Loucy (cell line): ENCODE results near the gene C4B.

Source experiments
- H2AFZ ChIP-seq: fragments of 200-600 bp; sonication (generic); 2 replicates; pipeline ENCODE4 v1.6.0; 2016; ENCODE audit warnings: antibody characterized with exemption, mild to moderate bottlenecking, low read length, moderate library complexity
- H3F3A ChIP-seq: fragments of 200-600 bp; 2 replicates; pipeline ENCODE4 v1.6.0; 2016; ENCODE audit warnings: antibody characterized with exemption, low read depth, mild to moderate bottlenecking
- H3K27me3 ChIP-seq: fragments of 200-600 bp; sonication (generic); 2 replicates; pipeline ENCODE4 v1.6.1; 2014; ENCODE audit warnings: low read length, mild to moderate bottlenecking; ENCODE audit not compliant: insufficient read depth, poor library complexity, severe bottlenecking
- H3K36me3 ChIP-seq: fragments of 200-600 bp; sonication (generic); 2 replicates; pipeline ENCODE4 v1.6.1; 2016; ENCODE audit warnings: low read length; ENCODE audit not compliant: insufficient read depth
- H3K4me1 ChIP-seq: fragments of 200-600 bp; sonication (generic); 2 replicates; pipeline ENCODE4 v1.5.1; 2014; ENCODE audit warnings: low read length, mild to moderate bottlenecking; ENCODE audit not compliant: insufficient read depth, poor library complexity, severe bottlenecking
- H3K4me2 ChIP-seq: fragments of 200-600 bp; sonication (generic); 2 replicates; pipeline ENCODE4 v1.6.0; 2014; ENCODE audit warnings: antibody characterized with exemption, low read length, low read depth, mild to moderate bottlenecking; ENCODE audit not compliant: poor library complexity, severe bottlenecking
- H3K4me3 ChIP-seq: fragments of 200-600 bp; sonication (generic); 2 replicates; pipeline ENCODE4 v1.5.1; 2014; ENCODE audit warnings: low read length, mild to moderate bottlenecking, mixed read lengths; ENCODE audit not compliant: poor library complexity, severe bottlenecking
- H3K79me2 ChIP-seq: fragments of 200-600 bp; sonication (generic); 2 replicates; pipeline ENCODE4 v1.6.1; 2014; ENCODE audit warnings: low read length; ENCODE audit not compliant: insufficient read depth
- H3K9ac ChIP-seq: fragments of 200-600 bp; sonication (generic); 2 replicates; pipeline ENCODE4 v1.6.0; 2014; ENCODE audit warnings: mild to moderate bottlenecking, low read depth, low read length, moderate library complexity; ENCODE audit not compliant: poor library complexity, severe bottlenecking
- H3K9me2 ChIP-seq: fragments of 200-600 bp; sonication (generic); replicated peaks from 2 replicates; pipeline ENCODE4 v1.6.1; 2016; ENCODE audit warnings: low read depth, low read length, mixed read lengths
- H3K9me3 ChIP-seq: fragments of 200-600 bp; sonication (generic); 2 replicates; pipeline ENCODE4 v1.6.1; 2014; ENCODE audit warnings: mild to moderate bottlenecking, antibody characterized with exemption, low read length, low read depth; ENCODE audit not compliant: insufficient read depth
- H4K20me1 ChIP-seq: fragments of 200-600 bp; sonication (generic); 2 replicates; pipeline ENCODE4 v1.6.0; 2014; ENCODE audit warnings: antibody characterized with exemption, low read length, mild to moderate bottlenecking; ENCODE audit not compliant: insufficient read depth, poor library complexity, severe bottlenecking
- CTCF ChIP-seq: fragments of 200-600 bp; sonication (generic); conservative IDR thresholded peaks from 2 replicates; pipeline ENCODE4 v1.5.1; 2014; ENCODE audit warnings: mild to moderate bottlenecking, antibody characterized with exemption, low read length
- EZH2phosphoT487 ChIP-seq: fragments of 200-600 bp; IDR thresholded peaks from 2 replicates; pipeline ENCODE4 v1.6.1; 2018; ENCODE audit warnings: antibody characterized with exemption, mild to moderate bottlenecking, moderate library complexity, borderline replicate concordance

Gene C4B

GRCh38 chr6:32082935-32083334 lies 68.3 kb downstream of the C4B start:
- H3K4me2 ChIP-seq, result no peak overlapping the region
- no peaks in the 10 kb centered on the region for H3K27me3 ChIP-seq
- H3K4me1 ChIP-seq, result no peaks in the 10 kb centered on the region

GRCh38 chr6:32083812-32084768 lies 69.5 kb downstream of the C4B start:
- H3K9me2 ChIP-seq, result no peaks in the 10 kb centered on the region
- H3K4me2 ChIP-seq, result no peak overlapping the region
- no peaks in the 10 kb centered on the region for H4K20me1 ChIP-seq
- H3K79me2 ChIP-seq, result no peaks in the 10 kb centered on the region
- H3K36me3 ChIP-seq, result no peaks in the 10 kb centered on the region
- no peaks in the 10 kb centered on the region for H3K9me3 ChIP-seq
- H3K9ac ChIP-seq, result no peak overlapping the region
- no peaks in the 10 kb centered on the region for H3K27me3 ChIP-seq
- no peaks in the 10 kb centered on the region for H3K4me1 ChIP-seq
- H2AFZ ChIP-seq, result no peak overlapping the region
- H3K4me3 ChIP-seq, result no peak overlapping the region
- H3F3A ChIP-seq, result no peaks in the 10 kb centered on the region
- no peak for TF ChIP-seq CTCF
- no peak for TF ChIP-seq EZH2phosphoT487

More at GRCh38 chr6:32082935-32083334, 68.3 kb downstream of the C4B start:
- Histone ChIP-seq H3K9me2 (no peaks in the 10 kb centered on the region), H4K20me1 (no peaks in the 10 kb centered on the region), H3F3A (no peaks in the 10 kb centered on the region), H3K9ac (no peak overlapping the region), H3K79me2 (no peaks in the 10 kb centered on the region), H3K4me3 (no peak overlapping the region), H3K9me3 (no peaks in the 10 kb centered on the region), H2AFZ (no peak overlapping the region), H3K36me3 (no peaks in the 10 kb centered on the region)
- TF ChIP-seq EZH2phosphoT487, result no peak
- TF ChIP-seq CTCF, result no peak

GRCh38 chr6:32084780-32085179 lies 70.2 kb downstream of the C4B start:
- Histone ChIP-seq H3K9ac (no peak overlapping the region), H3K4me3 (no peak overlapping the region), H4K20me1 (no peaks in the 10 kb centered on the region), H3K27me3 (no peaks in the 10 kb centered on the region), H2AFZ (no peak overlapping the region), H3F3A (no peaks in the 10 kb centered on the region), H3K79me2 (no peaks in the 10 kb centered on the region), H3K4me2 (no peak overlapping the region), H3K9me3 (no peaks in the 10 kb centered on the region), H3K9me2 (no peaks in the 10 kb centered on the region), H3K4me1 (no peaks in the 10 kb centered on the region), H3K36me3 (no peaks in the 10 kb centered on the region)
- no peak for TF ChIP-seq EZH2phosphoT487
